Measurements from ENCODE around the gene SPR. TPM values are rescaled to one million over a fixed set of nuclear protein-coding genes. Genes with fewer than 3 reads are reported as not detected.

The SPR gene
- total RNA-seq, 2 donors from 2014 or later, result 0.65 to 1.9 TPM

DNA sequence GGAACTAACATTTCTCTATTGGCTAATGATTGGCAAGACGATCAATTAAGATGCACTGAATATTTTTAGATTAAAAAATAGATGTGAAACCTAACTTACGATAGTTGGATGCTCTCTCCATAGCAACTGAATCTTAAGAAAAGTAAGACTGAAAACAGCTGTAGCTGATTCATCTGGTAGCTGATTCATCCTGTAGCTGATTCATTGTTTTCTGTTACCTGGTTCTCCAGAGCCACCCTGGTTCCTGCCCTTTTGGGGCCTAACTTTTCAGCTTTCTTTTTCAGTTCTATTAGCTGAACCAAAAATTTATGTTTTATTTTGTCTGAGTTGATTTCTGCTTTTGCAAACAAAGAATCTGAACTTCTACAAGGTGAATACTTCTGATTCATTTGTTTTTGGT is 22.7 kb upstream of the SPR start:
- Mint-ChIP-seq H3K27ac (no peak overlapping the region), H3K27me3 (ENCODE audit: low read depth) (peaks cover 60% of the 10 kb centered on the region), H3K36me3 (ENCODE audit: insufficient read depth in 2 of 2) (no peaks in the 10 kb centered on the region), H3K4me3 (no peak overlapping the region), H3K4me1 (ENCODE audit: low read depth) (peaks cover 16% of the 10 kb centered on the region), H3K9me3 (no peaks in the 10 kb centered on the region)
- ATAC-seq (replicated peaks in 1 of 2) (peak; percentile 84 to 89), DNase-seq (peak; percentile 51 to 54)

DNA sequence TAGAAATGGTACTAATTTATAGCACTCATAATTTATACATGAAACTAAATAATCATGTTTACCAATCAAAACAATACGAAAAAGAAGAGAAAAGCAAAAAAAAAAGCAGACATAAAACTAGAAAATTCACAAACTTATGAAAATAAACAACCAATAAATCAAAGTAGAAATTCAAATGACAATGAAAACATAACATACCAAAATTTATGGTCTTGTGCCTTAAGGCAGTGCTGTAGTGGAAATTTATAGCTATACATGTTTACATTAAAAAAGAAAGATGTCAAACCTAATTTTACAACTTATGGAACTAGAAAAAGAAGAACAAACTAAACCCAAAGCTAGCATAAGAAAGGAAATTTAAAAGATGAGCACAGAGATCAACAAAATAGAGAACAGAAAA is 16.1 kb upstream of the SPR start:
- no peak for ATAC-seq (replicated peaks in 1 of 2)
- Mint-ChIP-seq H3K36me3 (ENCODE audit: insufficient read depth in 2 of 2) (peaks cover 3 to 9% of the 10 kb centered on the region in 2 donors), H3K27ac (no peak overlapping the region), H3K27me3 (ENCODE audit: low read depth) (peaks cover 52% of the 10 kb centered on the region), H3K9me3 (no peaks in the 10 kb centered on the region), H3K4me1 (ENCODE audit: low read depth) (peaks cover 5% of the 10 kb centered on the region), H3K4me3 (no peak overlapping the region)
- no peak for DNase-seq

DNA sequence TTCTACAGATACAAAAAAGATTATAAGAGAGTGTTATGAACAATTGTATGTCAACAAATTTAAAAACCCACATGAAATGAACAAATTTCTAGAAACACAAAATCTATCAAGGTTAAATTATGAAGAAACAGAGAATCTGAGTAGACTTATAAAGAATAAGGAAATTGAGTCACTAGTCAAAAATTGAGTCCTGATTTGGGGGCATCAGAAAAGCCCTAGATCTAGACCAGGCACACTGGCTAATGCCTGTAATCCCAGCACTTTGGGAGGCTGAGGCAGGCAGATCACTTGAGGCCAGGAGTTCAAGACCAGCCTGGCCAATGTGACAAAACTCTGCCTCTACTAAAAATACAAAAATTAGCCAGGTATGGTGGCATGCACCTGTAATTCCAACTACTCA is 15.3 kb upstream of the SPR start:
- ATAC-seq (replicated peaks in 1 of 2), result peak in 1 of 2 donors; percentile 51
- DNase-seq, result no peak

DNA sequence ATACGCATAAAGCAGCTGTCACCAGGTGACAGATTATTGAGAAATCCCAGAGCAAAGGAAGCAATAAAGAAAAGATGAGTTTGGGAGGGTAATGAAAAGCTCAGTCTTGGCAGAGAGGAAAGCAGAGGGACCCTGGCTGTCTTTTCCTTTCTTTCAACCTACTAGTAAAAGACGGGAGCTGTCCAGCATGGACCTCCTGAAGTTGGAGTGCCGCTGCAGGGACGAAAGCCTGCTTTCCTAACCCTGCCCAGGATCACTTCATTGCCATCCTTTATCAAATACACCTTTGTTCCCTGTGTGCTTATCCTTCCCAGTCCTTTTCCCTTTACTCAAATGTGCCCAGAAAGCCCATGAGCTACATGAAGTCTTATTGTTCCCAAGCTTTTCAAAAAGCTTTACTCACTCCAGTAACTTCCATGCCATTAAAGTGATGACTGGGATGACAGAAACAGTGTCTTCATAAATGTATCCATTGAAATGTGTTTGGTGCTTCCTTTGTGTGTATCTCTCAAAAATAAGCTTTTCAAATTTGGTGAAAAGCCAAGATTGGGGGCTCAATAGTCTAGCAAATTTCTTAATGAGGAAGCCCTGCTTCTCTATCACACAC is 3.7 kb upstream of the SPR start:
- ATAC-seq (replicated peaks in 1 of 2) (no peak), DNase-seq (peak in 1 of 2 donors; percentile 18)
- no peak overlapping the region for H3K4me3 Mint-ChIP-seq
- no peaks in the 10 kb centered on the region for H3K9me3 Mint-ChIP-seq
- no peaks in the 10 kb centered on the region for H3K36me3 Mint-ChIP-seq (ENCODE audit: insufficient read depth in 2 of 2)
- H3K27me3 Mint-ChIP-seq (ENCODE audit: low read depth), result peaks cover 69% of the 10 kb centered on the region
- H3K4me1 Mint-ChIP-seq (ENCODE audit: low read depth), result peaks cover 14% of the 10 kb centered on the region
- no peak overlapping the region for H3K27ac Mint-ChIP-seq

More for the DNA sequence above, 15.3 kb upstream of the SPR start:
- Mint-ChIP-seq H3K4me1 (ENCODE audit: low read depth) (peaks cover 5% of the 10 kb centered on the region), H3K4me3 (no peak overlapping the region), H3K27ac (no peak overlapping the region), H3K9me3 (no peaks in the 10 kb centered on the region), H3K36me3 (ENCODE audit: insufficient read depth in 2 of 2) (peaks cover 3 to 9% of the 10 kb centered on the region in 2 donors), H3K27me3 (ENCODE audit: low read depth) (peaks cover 48% of the 10 kb centered on the region)

- DNase-seq, result no peak
- ATAC-seq (replicated peaks in 1 of 2), result no peak
- Mint-ChIP-seq H3K27ac (no peak overlapping the region), H3K9me3 (no peaks in the 10 kb centered on the region), H3K27me3 (ENCODE audit: low read depth) (peaks cover 66% of the 10 kb centered on the region), H3K4me3 (peak overlapping the region; percentile 60 to 75), H3K36me3 (ENCODE audit: insufficient read depth in 2 of 2) (no peaks in the 10 kb centered on the region), H3K4me1 (ENCODE audit: low read depth) (peaks cover 16% of the 10 kb centered on the region)
Observed at GRCh38 chr2:72886505-72887031, 640 bp upstream of the SPR start.

GRCh38 chr2:72887740-72888437 is 681 bp downstream of the SPR start:
- peak; percentile 57 to 60 for DNase-seq
- Mint-ChIP-seq H3K4me3 (peak overlapping the region; percentile 78 to 81), H3K27ac (no peak overlapping the region), H3K27me3 (ENCODE audit: low read depth) (peaks cover 53% of the 10 kb centered on the region), H3K4me1 (ENCODE audit: low read depth) (peaks cover 16% of the 10 kb centered on the region), H3K9me3 (no peaks in the 10 kb centered on the region), H3K36me3 (ENCODE audit: insufficient read depth in 2 of 2) (no peaks in the 10 kb centered on the region)
- peak; percentile 59 to 60 for ATAC-seq (replicated peaks in 1 of 2)

- Mint-ChIP-seq H3K4me3 (no peak overlapping the region), H3K27ac (no peak overlapping the region), H3K4me1 (ENCODE audit: low read depth) (peaks cover 20% of the 10 kb centered on the region), H3K36me3 (ENCODE audit: insufficient read depth in 2 of 2) (no peaks in the 10 kb centered on the region), H3K27me3 (ENCODE audit: low read depth) (peaks cover 47% of the 10 kb centered on the region), H3K9me3 (no peaks in the 10 kb centered on the region)
- DNase-seq (no peak), ATAC-seq (replicated peaks in 1 of 2) (no peak)
Observed at GRCh38 chr2:72888438-72889202, 1.4 kb downstream of the SPR start.

DNA sequence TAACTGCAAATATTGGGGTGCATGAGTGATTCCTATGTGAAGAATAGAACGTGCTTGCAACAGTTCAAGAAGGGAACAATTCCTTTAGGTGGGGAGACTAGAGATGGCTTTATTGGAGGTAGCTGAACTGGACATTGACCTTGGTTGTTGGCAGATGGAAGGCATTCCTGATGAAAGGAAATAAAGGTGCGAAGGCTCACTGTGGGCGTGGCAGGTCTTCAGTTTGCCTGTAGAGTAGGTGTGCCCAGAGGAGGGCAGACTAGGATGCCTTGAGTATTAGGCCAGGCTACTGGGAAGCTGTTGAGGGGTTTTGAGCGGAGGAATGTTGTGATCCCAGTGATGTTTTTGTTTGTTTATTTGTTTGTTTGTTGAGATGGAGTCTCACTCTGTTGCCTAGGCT is 2.8 kb downstream of the SPR start:
- no peak for ATAC-seq (replicated peaks in 1 of 2)
- Mint-ChIP-seq H3K4me3 (no peak overlapping the region), H3K27me3 (ENCODE audit: low read depth) (peaks cover 46% of the 10 kb centered on the region)

GRCh38 chr2:72891091-72891818 is 4.0 kb downstream of the SPR start:
- no peak overlapping the region for H3K4me3 Mint-ChIP-seq
- peaks cover 43% of the 10 kb centered on the region for H3K27me3 Mint-ChIP-seq (ENCODE audit: low read depth)
- DNase-seq (no peak), ATAC-seq (replicated peaks in 1 of 2) (no peak)
- H3K27ac Mint-ChIP-seq, result no peak overlapping the region
- H3K9me3 Mint-ChIP-seq, result no peaks in the 10 kb centered on the region
- H3K36me3 Mint-ChIP-seq (ENCODE audit: insufficient read depth in 2 of 2), result no peaks in the 10 kb centered on the region
- peaks cover 23% of the 10 kb centered on the region for H3K4me1 Mint-ChIP-seq (ENCODE audit: low read depth)

More for the DNA sequence above, 2.8 kb downstream of the SPR start:
- Mint-ChIP-seq H3K4me1 (ENCODE audit: low read depth) (peaks cover 23% of the 10 kb centered on the region), H3K36me3 (ENCODE audit: insufficient read depth in 2 of 2) (no peaks in the 10 kb centered on the region), H3K9me3 (no peaks in the 10 kb centered on the region), H3K27ac (no peak overlapping the region)
- DNase-seq, result no peak

- peak; percentile 84 to 89 for ATAC-seq (replicated peaks in 1 of 2)
- H3K9me3 Mint-ChIP-seq, result no peaks in the 10 kb centered on the region
- H3K4me3 Mint-ChIP-seq, result no peak overlapping the region
- peaks cover 17% of the 10 kb centered on the region for H3K4me1 Mint-ChIP-seq (ENCODE audit: low read depth)
- peaks cover 38% of the 10 kb centered on the region for H3K27me3 Mint-ChIP-seq (ENCODE audit: low read depth)
- H3K27ac Mint-ChIP-seq, result no peak overlapping the region
- no peaks in the 10 kb centered on the region for H3K36me3 Mint-ChIP-seq (ENCODE audit: insufficient read depth in 2 of 2)
- peak; percentile 70 to 72 for DNase-seq
Observed at GRCh38 chr2:72892506-72893173, 5.4 kb downstream of the SPR start.

DNA sequence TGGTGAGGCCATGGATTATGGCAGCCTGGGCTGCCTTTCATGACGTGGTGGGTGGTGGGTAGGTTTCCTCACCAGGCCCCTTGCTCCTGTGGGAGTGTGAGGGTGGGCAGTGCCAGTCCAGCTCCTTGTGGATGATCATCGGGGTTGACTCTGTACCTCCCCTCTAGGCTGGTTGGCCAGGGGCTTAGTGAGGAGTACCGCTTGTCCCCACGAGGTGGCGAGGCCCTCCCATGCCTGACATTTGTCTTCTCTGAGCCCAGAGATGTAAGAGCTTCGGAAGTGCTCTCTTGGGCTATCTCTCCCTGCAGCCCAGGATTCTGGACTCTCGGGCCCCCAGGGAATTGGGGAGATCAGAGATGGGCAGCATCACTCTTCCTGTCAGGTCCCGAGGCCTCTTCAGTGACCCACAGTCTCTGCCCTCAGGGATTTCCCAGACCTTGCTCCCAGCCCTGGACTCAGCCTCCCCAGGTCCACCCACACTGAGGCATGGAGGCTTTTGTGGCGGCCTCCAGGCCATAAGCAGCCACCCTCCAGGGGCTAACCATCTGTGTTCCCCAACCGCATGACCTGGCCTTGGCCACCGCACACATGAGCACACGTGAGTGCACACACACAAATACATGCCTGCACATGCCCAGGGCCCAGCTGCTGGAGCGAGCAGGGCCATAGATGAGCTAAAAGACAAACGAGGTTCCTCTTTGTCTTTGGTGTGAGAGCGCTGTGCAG is 6.5 kb downstream of the SPR start:
- H3K36me3 Mint-ChIP-seq (ENCODE audit: insufficient read depth in 2 of 2), result no peaks in the 10 kb centered on the region
- no peak overlapping the region for H3K27ac Mint-ChIP-seq
- H3K9me3 Mint-ChIP-seq, result no peaks in the 10 kb centered on the region
- ATAC-seq (replicated peaks in 1 of 2) (peak; percentile 67 to 68), DNase-seq (peak; percentile 53 to 64)
- H3K27me3 Mint-ChIP-seq (ENCODE audit: low read depth), result peaks cover 45% of the 10 kb centered on the region
- H3K4me1 Mint-ChIP-seq (ENCODE audit: low read depth), result peaks cover 8% of the 10 kb centered on the region
- no peak overlapping the region for H3K4me3 Mint-ChIP-seq

DNA sequence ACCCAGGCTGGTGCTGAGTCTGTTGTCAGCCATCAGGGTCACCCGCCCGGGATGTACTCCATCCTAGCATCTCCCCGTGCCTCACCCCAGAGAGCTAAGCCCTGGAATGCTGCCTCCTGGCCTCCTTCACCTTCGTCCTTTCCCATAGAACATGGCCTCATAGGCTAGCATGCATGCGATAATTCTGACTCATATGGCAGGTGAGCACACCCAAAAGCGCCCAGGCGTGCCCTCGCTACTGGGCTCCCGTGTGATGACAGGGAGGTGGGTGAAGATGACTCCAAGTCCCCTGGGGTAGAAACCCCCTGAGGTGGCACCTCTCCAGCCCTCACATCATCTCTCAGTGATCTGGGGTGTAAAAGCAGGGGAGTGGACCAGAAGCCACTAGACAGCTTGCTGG is 7.3 kb downstream of the SPR start:
- no peak overlapping the region for H3K27ac Mint-ChIP-seq
- H3K4me3 Mint-ChIP-seq, result no peak overlapping the region
- H3K27me3 Mint-ChIP-seq (ENCODE audit: low read depth), result peaks cover 44% of the 10 kb centered on the region

More for the DNA sequence above, 7.3 kb downstream of the SPR start:
- H3K9me3 Mint-ChIP-seq, result no peaks in the 10 kb centered on the region
- peaks cover 8% of the 10 kb centered on the region for H3K4me1 Mint-ChIP-seq (ENCODE audit: low read depth)
- H3K36me3 Mint-ChIP-seq (ENCODE audit: insufficient read depth in 2 of 2), result no peaks in the 10 kb centered on the region
- ATAC-seq (replicated peaks in 1 of 2) (no peak), DNase-seq (no peak)

Measured in activated T-cell treated with anti-CD3 and anti-CD28 coated beads, Interleukin-2, amount 50 U/mL, for 72 hours (primary cell).